ENCODE results near the gene MTA3.

The MTA3 gene

DNA sequence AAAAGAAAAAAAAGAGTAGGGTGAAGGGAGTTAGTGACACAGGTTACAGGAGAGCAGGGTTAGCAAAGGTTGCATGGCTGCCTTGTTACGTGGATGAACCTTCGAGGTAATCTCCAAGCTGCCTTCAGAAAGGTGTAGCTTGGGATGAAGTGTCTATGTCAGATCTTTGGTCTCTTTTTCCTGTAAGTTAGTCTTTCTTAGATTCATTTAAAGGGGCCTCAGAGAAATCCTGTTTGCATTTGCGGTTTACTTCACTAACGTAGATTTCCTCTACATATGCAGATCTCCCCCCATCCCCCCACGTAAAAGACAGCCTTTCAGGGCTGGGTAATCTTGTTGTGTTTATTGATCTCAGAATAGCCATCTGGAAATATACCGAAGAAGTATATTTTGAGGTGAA is 83.7 kb downstream of the MTA3 start:
- Histone ChIP-seq H3K9ac (ENCODE audit: low read depth, low read length) (no peak overlapping the region), H3K4me3 (ENCODE audit: low read depth, low read length) (no peak overlapping the region), H3K4me1 (ENCODE audit: control insufficient read depth, insufficient read depth, low read length) (peaks cover 24% of the 10 kb centered on the region), H3K27me3 (ENCODE audit: control insufficient read depth, insufficient read depth, low read length) (no peaks in the 10 kb centered on the region), H3K36me3 (ENCODE audit: control insufficient read depth, insufficient read depth, low read length) (peaks cover 3% of the 10 kb centered on the region), H3K9me3 (ENCODE audit: control insufficient read depth, insufficient read depth, low read length) (no peaks in the 10 kb centered on the region)

DNA sequence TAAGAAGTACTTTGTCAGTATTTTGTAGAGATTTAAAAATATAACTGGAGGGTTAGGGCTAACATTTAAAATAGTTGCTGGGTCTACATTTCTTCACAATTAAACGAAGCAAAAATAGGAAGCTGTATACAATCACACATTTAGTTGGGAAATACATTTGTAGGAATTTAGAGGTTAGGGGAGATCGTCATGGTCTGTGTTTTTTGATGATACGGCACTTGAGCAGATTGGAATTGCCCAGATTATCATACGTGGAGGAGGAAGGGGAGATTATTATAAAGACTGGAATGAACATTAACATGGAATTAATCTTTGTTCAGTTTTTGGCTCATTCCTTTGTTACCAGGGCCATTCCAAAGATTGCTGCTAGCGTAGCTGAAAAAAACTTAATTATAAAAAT is 84.6 kb downstream of the MTA3 start:
- Histone ChIP-seq H3K4me3 (ENCODE audit: low read depth, low read length) (no peak overlapping the region), H3K9ac (ENCODE audit: low read depth, low read length) (no peak overlapping the region), H3K36me3 (ENCODE audit: control insufficient read depth, insufficient read depth, low read length) (peaks cover 3% of the 10 kb centered on the region), H3K9me3 (ENCODE audit: control insufficient read depth, insufficient read depth, low read length) (no peaks in the 10 kb centered on the region), H3K4me1 (ENCODE audit: control insufficient read depth, insufficient read depth, low read length) (peaks cover 24% of the 10 kb centered on the region), H3K27me3 (ENCODE audit: control insufficient read depth, insufficient read depth, low read length) (no peaks in the 10 kb centered on the region)

DNA sequence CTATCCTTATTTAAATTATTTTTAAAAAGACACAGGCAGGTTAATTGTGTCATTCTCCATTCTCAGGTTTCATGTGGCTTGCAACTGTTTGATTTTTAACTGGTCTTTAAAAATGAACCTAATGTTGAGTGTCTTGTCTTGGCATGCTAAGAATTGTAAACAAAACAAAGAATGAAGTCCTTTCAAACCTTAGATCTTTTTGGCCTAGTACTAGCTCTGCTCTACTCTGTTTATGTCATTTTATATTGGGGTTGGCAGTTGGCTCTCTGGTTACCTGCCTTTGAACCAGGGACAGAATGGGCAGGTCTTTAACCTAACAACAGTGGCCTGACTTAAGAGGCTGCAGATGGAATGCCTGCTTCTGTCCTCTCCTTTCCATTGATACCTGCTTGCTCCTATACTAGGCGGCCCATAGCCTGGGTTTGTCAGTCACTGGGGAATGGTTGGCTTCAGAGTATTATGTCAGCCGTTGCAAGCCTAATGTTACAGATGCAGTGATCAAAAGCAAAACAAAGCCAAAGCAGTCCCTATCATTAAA is 85.5 kb downstream of the MTA3 start:
- Histone ChIP-seq H3K9ac (ENCODE audit: low read depth, low read length) (no peak overlapping the region), H3K4me3 (ENCODE audit: low read depth, low read length) (no peak overlapping the region), H3K9me3 (ENCODE audit: control insufficient read depth, insufficient read depth, low read length) (no peaks in the 10 kb centered on the region), H3K27me3 (ENCODE audit: control insufficient read depth, insufficient read depth, low read length) (no peaks in the 10 kb centered on the region), H3K36me3 (ENCODE audit: control insufficient read depth, insufficient read depth, low read length) (peaks cover 3% of the 10 kb centered on the region), H3K4me1 (ENCODE audit: control insufficient read depth, insufficient read depth, low read length) (peaks cover 24% of the 10 kb centered on the region)

DNA sequence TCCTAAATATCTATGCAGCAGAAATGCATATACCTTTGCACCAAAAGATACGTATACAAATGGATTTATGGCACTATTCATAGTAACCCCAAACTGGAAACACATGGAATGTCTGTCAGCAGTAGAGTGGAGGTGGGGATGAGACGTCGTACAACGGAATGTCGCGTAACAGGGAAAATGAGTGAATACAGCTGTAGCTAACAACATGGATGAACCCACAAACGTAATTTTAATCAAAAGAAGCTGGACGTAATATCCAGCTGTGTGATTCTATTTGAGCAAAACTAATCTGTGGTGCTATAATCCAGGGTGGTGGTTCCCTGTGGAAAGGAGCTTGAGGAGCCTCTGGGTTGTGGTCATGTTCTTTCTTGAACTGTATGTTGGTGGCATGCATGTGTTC is 89.9 kb downstream of the MTA3 start:
- Histone ChIP-seq H3K4me3 (ENCODE audit: low read depth, low read length) (no peak overlapping the region), H3K36me3 (ENCODE audit: control insufficient read depth, insufficient read depth, low read length) (peaks cover 6% of the 10 kb centered on the region), H3K9me3 (ENCODE audit: control insufficient read depth, insufficient read depth, low read length) (no peaks in the 10 kb centered on the region), H3K27me3 (ENCODE audit: control insufficient read depth, insufficient read depth, low read length) (no peaks in the 10 kb centered on the region), H3K9ac (ENCODE audit: low read depth, low read length) (no peak overlapping the region), H3K4me1 (ENCODE audit: control insufficient read depth, insufficient read depth, low read length) (peaks cover 12% of the 10 kb centered on the region)

DNA sequence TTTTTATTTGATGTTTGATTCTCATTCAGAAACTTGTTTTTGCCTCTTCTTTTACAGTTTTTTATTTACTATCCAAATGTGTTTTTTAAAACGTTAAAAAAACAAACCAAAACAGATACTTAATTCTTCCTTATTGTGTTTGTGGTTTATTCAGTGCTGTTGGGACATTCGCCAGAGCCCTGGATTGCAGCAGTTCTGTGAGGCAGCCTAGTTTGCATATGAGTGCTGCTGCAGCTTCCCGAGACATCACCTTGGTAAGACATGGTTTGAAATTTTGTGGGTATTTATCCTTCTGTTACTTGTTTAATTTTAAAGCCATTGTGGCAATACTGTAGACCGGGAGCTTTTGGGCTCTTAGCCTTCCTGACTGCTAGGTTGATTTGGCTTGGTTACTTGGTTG is 91.2 kb downstream of the MTA3 start:
- H3K36me3 ChIP-seq (ENCODE audit: control insufficient read depth, insufficient read depth, low read length) = peaks cover 6% of the 10 kb centered on the region
- peaks cover 8% of the 10 kb centered on the region for H3K4me1 ChIP-seq (ENCODE audit: control insufficient read depth, insufficient read depth, low read length)
- no peaks in the 10 kb centered on the region for H3K27me3 ChIP-seq (ENCODE audit: control insufficient read depth, insufficient read depth, low read length)

DNA sequence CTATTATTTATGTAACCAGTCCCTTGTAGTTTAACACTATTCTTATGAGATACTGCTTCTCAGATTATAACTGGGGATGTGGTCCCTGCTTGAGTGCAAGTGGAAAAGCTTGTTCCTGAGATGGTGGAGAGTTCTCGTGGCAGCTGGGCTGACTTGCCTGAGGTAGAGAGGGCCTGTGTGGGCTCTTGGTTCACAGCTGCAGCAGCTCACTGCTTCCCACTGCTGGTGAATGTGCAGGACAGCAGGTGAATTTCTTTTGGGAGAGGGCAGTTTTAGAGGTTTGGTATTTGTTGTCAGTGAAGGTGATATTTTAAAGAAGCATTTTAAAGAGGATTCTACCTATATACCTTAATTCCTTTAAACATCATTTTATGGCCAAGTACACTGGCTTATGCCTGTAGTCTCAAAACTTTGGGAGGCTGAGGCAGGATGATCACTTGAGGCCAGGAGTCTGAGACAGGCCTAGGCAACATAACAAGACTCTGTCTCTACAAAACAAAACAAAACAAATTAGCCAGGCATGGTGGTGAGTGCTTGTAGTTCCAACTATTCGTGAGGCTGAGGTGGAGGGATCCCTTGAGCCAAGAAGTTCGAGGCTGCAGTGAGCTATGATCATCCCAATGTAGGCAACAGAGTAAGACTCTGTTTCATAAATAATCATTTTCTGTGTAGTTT is 94.8 kb downstream of the MTA3 start:
- Histone ChIP-seq H3K4me3 (ENCODE audit: low read depth, low read length) (no peak overlapping the region), H3K4me1 (ENCODE audit: control insufficient read depth, insufficient read depth, low read length) (peaks cover 8% of the 10 kb centered on the region), H3K27me3 (ENCODE audit: control insufficient read depth, insufficient read depth, low read length) (no peaks in the 10 kb centered on the region), H3K36me3 (ENCODE audit: control insufficient read depth, insufficient read depth, low read length) (peaks cover 3% of the 10 kb centered on the region), H3K9ac (ENCODE audit: low read depth, low read length) (no peak overlapping the region), H3K9me3 (ENCODE audit: control insufficient read depth, insufficient read depth, low read length) (no peaks in the 10 kb centered on the region)

More for the DNA sequence above, 91.2 kb downstream of the MTA3 start:
- Histone ChIP-seq H3K4me3 (ENCODE audit: low read depth, low read length) (no peak overlapping the region), H3K9ac (ENCODE audit: low read depth, low read length) (no peak overlapping the region), H3K9me3 (ENCODE audit: control insufficient read depth, insufficient read depth, low read length) (no peaks in the 10 kb centered on the region)

DNA sequence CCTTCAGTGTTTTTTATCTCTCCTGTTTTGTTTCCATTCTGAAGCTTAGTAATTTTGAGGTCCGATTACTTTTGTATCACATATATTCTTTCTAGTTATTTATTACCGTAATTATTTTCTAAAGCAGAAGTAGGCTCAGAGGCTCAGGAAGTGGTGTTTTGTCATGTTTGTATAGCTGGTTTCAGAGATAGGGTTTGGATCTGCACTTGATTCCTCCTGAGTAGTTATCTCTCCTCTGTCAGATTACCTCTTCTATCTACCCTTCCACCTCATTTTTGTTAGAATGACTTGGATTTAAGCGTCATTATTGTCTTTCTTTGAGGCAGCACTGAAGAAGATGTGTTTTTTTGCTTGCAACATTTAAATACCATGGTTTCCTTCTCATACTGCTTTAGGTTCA is 95.4 kb downstream of the MTA3 start:
- H3K9me3 ChIP-seq (ENCODE audit: control insufficient read depth, insufficient read depth, low read length) = no peaks in the 10 kb centered on the region
- peaks cover 8% of the 10 kb centered on the region for H3K4me1 ChIP-seq (ENCODE audit: control insufficient read depth, insufficient read depth, low read length)
- H3K9ac ChIP-seq (ENCODE audit: low read depth, low read length) = no peak overlapping the region
- no peak overlapping the region for H3K4me3 ChIP-seq (ENCODE audit: low read depth, low read length)
- no peaks in the 10 kb centered on the region for H3K27me3 ChIP-seq (ENCODE audit: control insufficient read depth, insufficient read depth, low read length)
- H3K36me3 ChIP-seq (ENCODE audit: control insufficient read depth, insufficient read depth, low read length) = peaks cover 3% of the 10 kb centered on the region

DNA sequence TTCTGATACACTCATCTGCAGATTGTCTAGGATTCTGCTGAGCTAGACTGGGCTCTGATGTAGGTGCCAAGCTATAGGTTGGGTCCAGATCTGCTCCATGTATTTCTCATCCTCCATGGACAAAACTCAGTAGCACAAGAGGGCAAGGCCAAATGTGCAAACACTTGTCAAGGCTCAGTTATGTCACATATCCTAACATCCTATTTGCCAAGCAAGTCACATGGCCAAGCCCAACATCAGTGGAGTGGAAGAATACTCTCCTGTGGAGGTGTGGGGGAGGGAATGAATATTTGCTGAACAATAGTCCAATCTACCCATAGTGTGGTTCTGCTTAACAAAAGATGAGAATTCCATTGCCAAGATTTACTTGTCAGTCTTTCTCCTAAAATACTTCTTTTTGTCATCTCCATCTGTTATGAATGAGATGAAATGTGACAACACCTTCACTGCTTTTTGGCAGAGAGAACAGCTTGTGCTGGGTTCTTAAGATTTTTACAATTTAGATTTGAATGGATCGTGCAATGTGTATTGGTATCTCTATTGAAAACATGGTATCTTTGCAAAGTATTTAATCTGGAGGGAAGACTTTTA is 105.7 kb downstream of the MTA3 start:
- no peaks in the 10 kb centered on the region for H3K27me3 ChIP-seq (ENCODE audit: control insufficient read depth, insufficient read depth, low read length)

DNA sequence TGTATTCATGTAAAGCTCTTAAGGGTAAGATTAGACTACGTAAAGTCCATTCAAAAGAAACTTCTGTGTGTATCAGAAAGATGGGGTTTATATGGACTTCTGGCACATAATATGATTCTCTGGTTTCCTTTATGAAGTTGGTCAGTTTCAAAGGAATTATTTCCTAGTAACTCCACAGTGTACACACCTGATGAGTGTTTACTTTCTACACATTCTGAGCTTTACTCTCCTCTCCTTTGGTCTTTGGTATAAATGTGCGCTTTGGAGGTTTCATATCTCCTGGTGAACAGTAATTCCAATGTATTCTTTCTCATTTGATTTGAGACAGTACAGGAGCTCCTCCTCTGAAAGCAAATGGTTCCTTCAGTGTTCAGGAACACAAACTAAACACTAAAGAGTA is 107.4 kb downstream of the MTA3 start:
- H3K9me3 ChIP-seq (ENCODE audit: control insufficient read depth, insufficient read depth, low read length) = no peaks in the 10 kb centered on the region
- no peaks in the 10 kb centered on the region for H3K27me3 ChIP-seq (ENCODE audit: control insufficient read depth, insufficient read depth, low read length)
- no peak overlapping the region for H3K9ac ChIP-seq (ENCODE audit: low read depth, low read length)
- H3K36me3 ChIP-seq (ENCODE audit: control insufficient read depth, insufficient read depth, low read length) = peaks cover 6% of the 10 kb centered on the region
- H3K4me1 ChIP-seq (ENCODE audit: control insufficient read depth, insufficient read depth, low read length) = no peaks in the 10 kb centered on the region
- H3K4me3 ChIP-seq (ENCODE audit: low read depth, low read length) = no peak overlapping the region

More for the DNA sequence above, 105.7 kb downstream of the MTA3 start:
- H3K9me3 ChIP-seq (ENCODE audit: control insufficient read depth, insufficient read depth, low read length) = no peaks in the 10 kb centered on the region
- H3K4me3 ChIP-seq (ENCODE audit: low read depth, low read length) = no peak overlapping the region
- no peak overlapping the region for H3K9ac ChIP-seq (ENCODE audit: low read depth, low read length)
- H3K36me3 ChIP-seq (ENCODE audit: control insufficient read depth, insufficient read depth, low read length) = peaks cover 6% of the 10 kb centered on the region
- no peaks in the 10 kb centered on the region for H3K4me1 ChIP-seq (ENCODE audit: control insufficient read depth, insufficient read depth, low read length)

DNA sequence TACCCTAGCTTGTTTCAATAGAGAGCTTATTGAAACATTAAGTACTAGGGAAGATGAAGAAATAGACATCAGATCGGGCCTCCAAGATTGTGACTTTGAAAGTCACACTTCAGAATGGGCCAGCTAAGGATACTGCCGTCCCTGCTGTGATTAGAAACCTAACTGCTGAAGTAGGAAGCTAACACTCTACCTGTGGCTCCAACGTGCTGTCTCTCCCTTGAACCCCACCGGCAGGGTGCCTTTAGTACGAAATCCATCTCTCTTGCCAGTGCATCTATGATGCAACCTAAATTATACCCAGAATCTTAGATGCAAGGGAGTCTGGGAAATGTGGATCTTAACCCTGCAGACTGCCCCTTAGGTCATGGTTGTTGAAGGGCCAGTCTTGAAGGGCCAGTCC is 116.9 kb downstream of the MTA3 start:
- H3K9ac ChIP-seq (ENCODE audit: low read depth, low read length) = no peak overlapping the region
- H3K4me1 ChIP-seq (ENCODE audit: control insufficient read depth, insufficient read depth, low read length) = no peaks in the 10 kb centered on the region
- no peaks in the 10 kb centered on the region for H3K36me3 ChIP-seq (ENCODE audit: control insufficient read depth, insufficient read depth, low read length)
- no peaks in the 10 kb centered on the region for H3K9me3 ChIP-seq (ENCODE audit: control insufficient read depth, insufficient read depth, low read length)
- no peak overlapping the region for H3K4me3 ChIP-seq (ENCODE audit: low read depth, low read length)
- H3K27me3 ChIP-seq (ENCODE audit: control insufficient read depth, insufficient read depth, low read length) = no peaks in the 10 kb centered on the region

DNA sequence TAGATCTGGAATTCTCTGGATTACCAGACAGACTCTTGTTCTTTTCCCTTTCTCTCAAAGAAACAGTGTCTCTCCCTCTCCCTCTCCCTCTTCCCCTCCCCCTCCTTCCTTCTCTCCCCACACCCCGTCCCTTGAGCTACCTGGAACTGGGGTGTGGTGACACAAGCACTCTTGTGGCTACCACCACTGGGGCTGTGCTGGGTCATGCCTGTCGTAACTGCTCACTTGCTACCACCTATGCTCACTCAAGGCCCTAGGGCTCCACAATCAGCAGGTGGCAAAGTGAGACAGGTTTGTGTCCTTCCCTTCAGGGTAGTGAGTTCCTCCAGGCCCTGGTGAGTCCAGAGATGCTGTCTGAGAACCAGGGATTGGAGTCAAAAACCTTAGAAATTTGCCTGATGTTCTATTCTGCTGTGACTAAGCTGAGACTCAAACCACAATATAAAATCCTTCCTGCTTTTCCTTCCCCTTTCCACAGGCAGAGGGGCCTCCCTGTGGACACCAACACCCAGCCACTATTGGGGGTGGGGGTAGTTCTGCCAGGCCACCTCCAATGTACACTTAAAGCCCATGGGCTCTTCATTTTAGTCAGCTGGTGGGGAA is 124.7 kb downstream of the MTA3 start:
- Histone ChIP-seq H3K9me3 (ENCODE audit: control insufficient read depth, insufficient read depth, low read length) (no peaks in the 10 kb centered on the region), H3K9ac (ENCODE audit: low read depth, low read length) (no peak overlapping the region), H3K4me1 (ENCODE audit: control insufficient read depth, insufficient read depth, low read length) (peaks cover 4% of the 10 kb centered on the region), H3K27me3 (ENCODE audit: control insufficient read depth, insufficient read depth, low read length) (no peaks in the 10 kb centered on the region), H3K36me3 (ENCODE audit: control insufficient read depth, insufficient read depth, low read length) (no peaks in the 10 kb centered on the region), H3K4me3 (ENCODE audit: low read depth, low read length) (no peak overlapping the region)

Data from iPS-15b (cell line).